COLO829 (cell line): ENCODE results near the gene TBX4.
"Not testable (repeated sequence)": the region's sequence is repeated elsewhere in the genome, so short reads cannot be mapped to it uniquely, and the experiment has no call there.

Experiments
- DNase-seq: peaks from one replicate; pipeline ENCODE4 v3.0.0; 2012; ENCODE audit warnings: low spot score

Gene TBX4

DNA sequence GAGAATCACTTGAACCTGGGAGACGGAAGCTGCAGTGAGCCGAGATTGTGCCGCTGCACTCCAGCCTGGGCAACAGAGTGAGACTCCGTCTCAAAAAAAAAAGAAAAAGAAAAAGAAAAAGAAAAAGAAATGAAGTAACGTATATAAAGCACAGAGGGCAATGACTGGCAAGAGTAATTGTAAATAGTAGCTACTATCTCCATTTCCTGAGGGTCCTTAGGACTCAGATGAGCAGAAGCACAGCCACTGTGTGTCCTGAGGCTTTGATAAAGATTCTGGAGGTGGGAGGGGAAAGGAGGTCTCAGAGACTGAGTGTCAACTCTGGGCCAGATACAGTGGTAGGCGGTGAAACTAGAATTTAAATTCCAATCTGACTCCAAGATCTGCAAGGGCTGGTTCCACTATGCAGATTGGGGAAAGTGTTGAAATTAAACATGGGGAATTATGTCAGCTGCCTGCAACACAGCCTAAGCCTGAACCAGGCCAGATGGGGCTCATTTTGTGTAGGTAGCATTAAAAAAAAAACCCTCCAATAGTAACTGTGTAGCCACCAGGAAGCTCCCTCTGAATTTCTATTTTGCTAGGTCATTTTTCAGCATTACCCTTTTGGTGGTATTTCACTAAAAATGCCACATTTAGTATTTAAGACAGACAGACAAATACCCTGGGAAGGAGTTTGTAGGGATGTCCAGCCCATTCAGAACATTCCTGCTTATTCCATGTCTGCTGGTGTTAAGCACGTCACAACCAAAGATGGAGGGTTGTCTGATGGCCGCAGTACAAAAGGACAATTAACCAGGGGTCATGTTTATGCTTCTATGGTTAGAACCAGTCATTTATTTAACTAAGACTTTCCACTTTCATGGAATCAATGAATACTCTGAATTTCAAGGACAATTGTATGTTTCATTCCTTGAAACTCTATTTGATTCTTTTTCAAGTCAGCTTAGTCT, 46.1 kb downstream of the TBX4 start:
- no peak for DNase-seq

DNA sequence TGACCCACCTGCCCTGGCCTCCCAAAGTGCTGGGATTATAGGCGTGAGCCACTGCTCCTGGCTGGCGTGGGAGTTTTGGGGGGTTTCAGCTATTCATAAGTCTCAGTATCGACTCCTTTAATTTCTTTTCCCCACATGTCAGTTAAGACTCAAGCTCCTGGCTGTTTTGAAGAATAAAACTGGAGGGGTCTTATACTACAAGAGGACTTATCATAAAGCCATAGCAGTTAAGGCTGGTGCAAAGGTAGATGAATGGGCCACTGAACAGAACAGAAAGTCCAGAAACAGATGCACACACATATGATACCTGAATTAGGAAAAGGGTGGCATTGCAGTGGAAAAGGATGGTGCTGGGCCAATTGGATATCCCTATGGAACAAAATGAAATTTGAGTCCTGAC, 47.4 kb downstream of the TBX4 start:
- no peak for DNase-seq

DNA sequence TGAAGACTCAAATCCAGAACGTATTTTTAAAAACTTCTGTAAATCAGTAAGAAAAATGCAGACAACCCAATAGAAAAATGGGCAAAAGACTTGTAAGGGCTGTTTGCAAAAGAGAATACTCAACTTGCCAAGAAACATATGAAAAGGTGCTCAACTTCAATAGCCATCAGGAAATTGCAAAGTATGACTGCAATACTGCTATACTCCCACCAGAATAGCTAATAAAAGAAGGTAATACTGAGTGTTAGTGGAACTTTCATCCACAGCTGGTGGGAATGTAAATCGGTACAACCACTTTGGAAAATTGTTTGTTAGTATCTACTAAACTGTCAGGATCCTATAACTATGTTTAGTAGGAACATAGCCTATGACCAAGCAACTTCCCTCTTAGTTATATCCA, 48.1 kb downstream of the TBX4 start:
- no peak for DNase-seq

DNA sequence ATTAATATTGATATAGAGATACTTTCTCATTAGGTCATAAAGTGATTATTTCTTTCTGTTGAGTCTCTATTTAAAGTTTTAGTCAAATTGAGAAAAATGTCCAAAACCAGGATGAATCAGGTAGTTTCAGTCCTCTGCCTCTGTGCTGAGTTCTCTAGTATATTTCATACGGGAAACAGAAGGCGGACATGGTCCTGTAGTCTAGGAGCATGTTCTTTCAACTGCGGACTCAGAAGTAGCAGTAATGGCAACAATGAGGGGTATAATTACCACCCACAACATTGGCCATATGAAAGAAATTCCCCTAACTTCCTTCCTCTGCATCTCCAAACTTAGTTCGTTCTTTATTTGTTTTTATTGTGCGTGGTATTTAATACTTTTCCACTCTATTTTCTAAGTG, 50.1 kb downstream of the TBX4 start:
- no peak for DNase-seq

DNA sequence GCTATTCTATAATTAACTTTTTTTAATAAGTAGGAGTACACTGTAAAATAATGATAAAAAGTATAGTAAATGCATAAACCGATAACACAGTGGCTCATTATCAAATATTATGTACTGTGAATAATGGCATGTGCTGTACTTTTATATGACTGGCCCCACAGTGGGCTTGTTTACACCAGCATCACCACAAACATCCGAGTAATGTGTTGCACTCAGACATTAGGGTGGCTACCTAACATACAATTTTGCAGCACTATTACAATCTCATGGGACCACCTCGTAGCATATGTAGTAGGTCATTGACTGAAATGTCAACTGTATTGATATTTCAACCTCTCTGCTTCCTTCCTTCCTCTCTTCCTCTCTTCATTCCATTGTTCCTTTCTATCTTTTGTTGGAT, 51.7 kb downstream of the TBX4 start:
- DNase-seq = no peak

- DNase-seq = peak; percentile 12
Observed at GRCh38 chr17:61504697-61505096, 52.5 kb downstream of the TBX4 start.

DNA sequence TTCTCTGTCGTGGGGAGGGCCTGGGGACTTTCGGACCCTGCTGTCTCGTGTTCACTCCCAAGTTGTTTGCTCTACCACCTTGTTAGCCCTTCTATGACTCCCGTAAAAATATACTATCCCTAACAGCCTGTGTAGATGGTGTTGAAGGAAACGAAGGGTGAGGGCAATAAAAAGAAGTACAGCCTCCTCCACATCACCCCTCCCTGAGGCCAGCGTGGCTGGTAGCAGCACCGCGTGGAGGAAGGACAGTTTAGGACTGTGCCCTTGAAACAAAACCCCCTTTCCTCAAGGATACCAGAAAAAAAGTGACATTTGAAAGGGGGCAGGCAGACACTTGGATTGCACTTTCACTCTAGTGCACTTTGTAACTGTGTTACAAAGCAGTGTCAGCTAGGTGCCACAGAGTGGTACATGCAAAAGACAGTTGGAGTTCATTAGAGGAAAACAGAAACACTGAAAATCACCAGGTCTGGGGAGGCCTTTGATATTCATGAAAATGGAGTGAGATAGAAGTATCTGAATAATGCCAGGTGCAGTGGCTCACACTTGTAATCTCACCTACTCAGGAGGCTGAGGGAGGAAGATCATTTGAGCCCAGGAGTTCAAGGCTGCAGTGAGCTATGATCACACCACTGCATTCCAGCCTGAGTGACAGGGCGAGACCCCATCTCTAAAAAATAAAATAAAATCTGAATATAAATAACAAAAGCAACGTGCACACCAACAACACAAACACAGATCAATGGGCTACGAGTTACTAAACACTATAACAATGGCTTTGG, 53.8 kb downstream of the TBX4 start:
- DNase-seq = no peak

- no peak for DNase-seq
Observed at GRCh38 chr17:61507383-61508066, 55.3 kb downstream of the TBX4 start.

- no peak for DNase-seq
Observed at GRCh38 chr17:61508912-61509311, 56.7 kb downstream of the TBX4 start.

- DNase-seq = not testable (repeated sequence)
Observed at GRCh38 chr17:61509454-61509853, 57.2 kb downstream of the TBX4 start.

GRCh38 chr17:61510237-61510636, 58.0 kb downstream of the TBX4 start:
- DNase-seq = no peak

DNA sequence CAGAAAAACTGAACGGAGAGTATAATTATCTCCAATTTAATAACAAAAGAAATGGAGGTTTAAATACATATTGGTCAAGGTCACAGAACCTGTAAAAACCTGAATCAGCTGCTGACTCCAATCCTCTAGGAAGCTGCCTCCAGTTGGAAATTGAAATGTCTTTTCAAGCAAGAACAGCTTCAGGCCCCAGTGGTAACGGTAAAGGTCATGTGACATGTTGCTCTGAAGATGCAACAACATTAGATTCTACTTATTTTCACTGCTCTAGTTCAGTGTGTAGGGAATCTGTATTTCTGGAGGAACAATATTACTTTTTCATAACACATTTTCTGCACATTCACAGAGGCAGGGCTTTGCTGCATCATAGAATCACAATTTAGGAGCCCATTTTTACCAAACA, 58.8 kb downstream of the TBX4 start:
- DNase-seq = no peak

DNA sequence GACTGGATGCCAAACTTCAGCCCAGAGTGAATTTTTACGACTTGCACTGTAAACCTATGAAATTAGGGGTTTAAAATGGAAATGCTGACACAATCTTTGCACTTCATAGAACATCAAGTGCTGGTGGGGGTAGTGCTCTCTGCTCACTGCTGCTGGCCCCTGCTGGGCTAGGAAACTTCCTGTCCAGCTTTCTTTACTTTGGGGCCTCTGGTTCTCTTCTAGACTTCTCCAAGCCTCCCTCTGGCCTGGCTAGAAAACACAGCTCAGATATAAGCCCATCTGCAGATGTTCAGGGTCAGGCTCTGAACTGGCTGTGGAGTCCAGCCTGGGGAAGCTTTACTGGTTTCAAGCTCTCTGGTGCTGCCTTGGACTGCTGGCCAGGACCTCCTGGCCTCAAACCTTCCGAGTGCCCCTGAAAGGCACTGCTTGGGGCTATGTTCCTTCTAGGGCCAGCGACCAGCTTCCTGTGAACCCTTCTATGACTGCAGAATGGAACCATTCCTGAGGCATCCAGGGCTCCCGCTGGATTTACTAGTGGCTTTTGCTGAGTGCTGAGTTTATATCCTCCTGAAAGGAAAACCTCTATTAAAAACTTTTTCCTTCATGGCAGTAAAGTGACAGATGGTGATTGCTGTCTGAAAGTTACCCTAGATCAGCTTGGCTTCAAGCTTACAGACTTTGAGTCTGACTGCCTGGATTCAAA, 59.4 kb downstream of the TBX4 start:
- DNase-seq = no peak

GRCh38 chr17:61514491-61514890, 62.3 kb downstream of the TBX4 start:
- DNase-seq = no peak

DNA sequence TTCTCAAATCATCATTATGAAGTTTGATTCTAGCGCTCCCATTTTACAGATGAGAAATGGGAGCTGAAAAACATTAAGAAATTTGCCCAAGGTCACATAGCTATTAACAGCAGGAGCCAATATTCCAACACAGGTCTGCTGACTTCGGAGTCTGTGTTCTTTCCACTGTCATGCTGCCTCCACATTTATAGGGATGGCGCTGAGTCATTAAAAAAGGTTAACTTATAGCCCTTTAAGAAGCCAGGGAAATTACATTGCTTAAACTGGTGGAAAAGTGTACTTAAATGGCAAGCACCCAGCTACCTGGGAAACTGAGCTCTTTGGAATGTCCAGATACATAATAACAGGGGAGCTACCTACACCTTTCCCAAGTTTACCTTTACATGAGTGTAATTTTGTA, 65.0 kb downstream of the TBX4 start:
- no peak for DNase-seq

DNA sequence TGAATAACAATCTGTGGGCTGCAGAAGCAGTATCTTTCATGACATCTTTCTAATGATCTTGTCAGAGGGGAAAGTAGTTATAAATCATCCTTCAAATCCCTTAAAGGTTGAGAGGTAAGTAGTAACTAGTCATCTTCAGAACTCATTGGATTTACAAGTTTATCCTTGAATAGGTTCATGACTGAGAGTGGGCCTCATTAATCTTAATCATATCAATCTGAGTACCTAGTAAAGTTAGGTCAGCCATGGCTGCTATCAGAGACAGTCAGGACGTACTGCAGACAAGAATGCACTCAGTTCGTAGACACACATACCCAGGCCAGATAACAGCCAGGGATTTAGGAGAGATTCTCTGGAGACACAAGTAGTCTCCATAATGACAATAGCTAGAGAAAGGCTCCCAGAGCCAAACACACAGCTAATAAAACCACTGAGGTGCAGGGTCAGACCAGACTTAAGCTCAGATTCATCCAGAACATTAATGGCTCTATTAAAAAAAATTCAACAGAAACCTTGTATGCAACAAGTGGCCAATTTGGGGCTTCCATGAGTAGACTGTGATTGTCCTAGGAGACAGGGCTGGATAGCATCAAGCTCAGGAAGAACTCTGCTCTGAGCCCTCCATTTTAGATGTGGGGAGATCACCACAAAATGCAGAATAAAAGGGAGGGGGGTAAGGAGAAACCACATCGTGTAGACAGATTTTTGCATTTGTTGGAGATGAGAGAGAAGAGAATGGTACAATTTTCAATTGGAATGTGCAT, 65.8 kb downstream of the TBX4 start:
- no peak for DNase-seq

DNA sequence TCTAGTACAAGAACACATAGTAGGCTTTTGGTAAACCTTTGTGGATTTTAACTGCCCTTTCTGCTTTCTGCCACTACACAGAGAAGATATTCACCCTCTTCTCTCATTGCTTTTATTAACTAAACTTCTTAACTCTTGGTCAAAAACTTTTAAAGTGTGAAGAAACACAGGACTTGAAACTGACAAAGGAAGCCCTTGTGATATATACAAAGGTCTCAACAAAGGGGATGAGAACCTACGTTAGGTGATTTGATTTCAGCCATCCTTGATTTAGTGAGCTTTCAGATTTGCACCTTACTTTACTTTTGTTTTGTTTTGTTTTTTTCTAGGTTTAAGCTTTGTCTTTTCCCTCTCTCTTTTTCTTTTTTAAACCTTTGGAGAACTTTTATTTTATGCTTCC, 66.9 kb downstream of the TBX4 start:
- DNase-seq = no peak

- no peak for DNase-seq
Observed at GRCh38 chr17:61519754-61520440, 67.7 kb downstream of the TBX4 start.

DNA sequence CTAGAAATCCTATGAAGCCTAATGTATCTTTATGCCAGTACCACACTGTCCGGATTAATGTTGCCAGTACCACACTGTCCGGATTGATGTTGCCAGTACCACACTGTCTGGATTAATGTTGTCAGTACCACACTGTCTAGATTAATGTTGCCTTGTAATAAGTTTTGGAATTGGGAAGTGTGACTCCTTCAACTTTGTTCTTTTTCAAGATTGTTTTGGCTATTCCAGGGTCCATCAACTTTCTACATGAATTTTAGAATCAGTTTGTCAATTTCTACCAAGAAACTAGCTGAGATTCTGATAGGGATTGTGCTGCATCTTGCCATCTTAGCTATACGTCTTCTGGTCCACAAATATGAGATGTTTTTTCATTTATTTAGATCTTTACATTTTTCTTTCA, 68.7 kb downstream of the TBX4 start:
- no peak for DNase-seq

DNA sequence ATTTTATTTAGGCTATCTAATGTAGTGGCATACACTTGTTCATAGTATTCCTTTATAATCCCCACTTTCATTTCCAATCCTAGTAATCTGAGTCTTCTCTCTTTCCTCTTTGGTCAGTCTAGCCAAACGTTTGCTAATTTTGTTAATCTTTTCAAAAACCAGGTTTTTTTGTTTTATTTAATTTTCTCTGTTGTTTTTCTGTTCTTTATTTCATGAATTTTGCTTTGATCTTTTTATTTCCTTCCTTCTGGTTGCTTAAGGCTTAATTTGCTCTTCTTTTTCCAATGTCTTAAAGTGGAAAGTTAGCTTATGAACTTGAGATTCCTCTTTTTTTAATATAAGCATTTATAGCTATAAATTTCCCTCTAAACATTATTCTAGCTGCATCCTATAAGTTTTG, 69.9 kb downstream of the TBX4 start:
- no peak for DNase-seq

DNA sequence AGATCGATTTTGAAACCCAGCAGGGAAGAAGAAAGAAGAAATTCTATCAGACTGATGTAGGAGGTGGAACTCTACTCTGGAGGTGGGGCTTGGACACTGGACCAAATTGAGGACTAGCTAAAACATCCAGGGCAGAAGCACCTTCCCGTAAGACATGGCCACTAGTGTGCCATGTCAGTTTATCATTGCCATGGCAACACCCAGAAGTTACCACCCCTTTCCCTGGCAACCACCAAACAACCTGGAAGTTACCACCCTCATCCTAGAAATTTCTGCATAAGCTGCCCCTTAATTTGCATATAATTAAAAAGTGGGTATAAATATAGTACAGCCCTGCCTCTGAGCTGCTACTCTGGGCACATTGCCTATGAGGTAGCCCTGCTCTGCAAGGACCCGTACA, 72.1 kb downstream of the TBX4 start:
- DNase-seq = no peak
